Stimulated activated CD8-positive, alpha-beta memory T cell treated with anti-CD3 and anti-CD28 coated beads, Interleukin-12 subunit alpha, Interleukin-12 subunit beta, amount 100 ng/mL, for 24 hours (primary cell): ENCODE measurements around the gene CTLA4.

ENCODE experiments used
- DNase-seq: peaks from one replicate; pipeline ENCODE4 v3.0.0-alpha.2; 2020; ENCODE audit errors: extremely low read depth

The CTLA4 gene

GRCh38 chr2:203867561-203868200 is at the start of gene CTLA4:
Gene CTLA4, plus strand, starts transcription at chr2:203867771. Its CDS starts 172 bp downstream, at chr2:203867943.
- DNase-seq: no peak

- DNase-seq: no peak
These were observed 48.9 kb upstream of the CTLA4 start for GRCh38 chr2:203818656-203819055.

GRCh38 chr2:203819434-203820133 is 48.0 kb upstream of the CTLA4 start:
- no peak for DNase-seq

- no peak for DNase-seq
These were observed 46.6 kb upstream of the CTLA4 start for GRCh38 chr2:203820969-203821368.

GRCh38 chr2:203822240-203822639 is 45.3 kb upstream of the CTLA4 start:
- no peak for DNase-seq

GRCh38 chr2:203823173-203823572 is 44.4 kb upstream of the CTLA4 start:
- no peak for DNase-seq

- DNase-seq: no peak
These were observed 43.5 kb upstream of the CTLA4 start for GRCh38 chr2:203824057-203824456.

GRCh38 chr2:203824603-203825002 is 43.0 kb upstream of the CTLA4 start:
- no peak for DNase-seq

GRCh38 chr2:203826704-203827103 is 40.9 kb upstream of the CTLA4 start:
- no peak for DNase-seq

- peak; percentile 16 for DNase-seq
These were observed 37.1 kb upstream of the CTLA4 start for GRCh38 chr2:203830304-203831055.

GRCh38 chr2:203835420-203835819 is 32.2 kb upstream of the CTLA4 start:
- no peak for DNase-seq

GRCh38 chr2:203835892-203836800 is 31.4 kb upstream of the CTLA4 start:
- no peak for DNase-seq

- DNase-seq: no peak
These were observed 26.8 kb upstream of the CTLA4 start for GRCh38 chr2:203840655-203841205.

GRCh38 chr2:203841654-203842053 is 25.9 kb upstream of the CTLA4 start:
- no peak for DNase-seq

- no peak for DNase-seq
These were observed 25.2 kb upstream of the CTLA4 start for GRCh38 chr2:203842373-203842772.

- no peak for DNase-seq
These were observed 21.0 kb upstream of the CTLA4 start for GRCh38 chr2:203846490-203847105.

- no peak for DNase-seq
These were observed 18.6 kb upstream of the CTLA4 start for GRCh38 chr2:203849010-203849409.

- no peak for DNase-seq
These were observed 14.8 kb upstream of the CTLA4 start for GRCh38 chr2:203852760-203853159.

GRCh38 chr2:203853271-203853670 is 14.3 kb upstream of the CTLA4 start:
- no peak for DNase-seq

GRCh38 chr2:203853722-203854121 is 13.8 kb upstream of the CTLA4 start:
- no peak for DNase-seq

- no peak for DNase-seq
These were observed 12.3 kb upstream of the CTLA4 start for GRCh38 chr2:203855274-203855673.
